Measurements from ENCODE around the gene CCN6.
"Not testable (repeated sequence)": the region's sequence is repeated elsewhere in the genome, so short reads cannot be mapped to it uniquely, and the experiment has no call there.

CCN6 gene

DNA sequence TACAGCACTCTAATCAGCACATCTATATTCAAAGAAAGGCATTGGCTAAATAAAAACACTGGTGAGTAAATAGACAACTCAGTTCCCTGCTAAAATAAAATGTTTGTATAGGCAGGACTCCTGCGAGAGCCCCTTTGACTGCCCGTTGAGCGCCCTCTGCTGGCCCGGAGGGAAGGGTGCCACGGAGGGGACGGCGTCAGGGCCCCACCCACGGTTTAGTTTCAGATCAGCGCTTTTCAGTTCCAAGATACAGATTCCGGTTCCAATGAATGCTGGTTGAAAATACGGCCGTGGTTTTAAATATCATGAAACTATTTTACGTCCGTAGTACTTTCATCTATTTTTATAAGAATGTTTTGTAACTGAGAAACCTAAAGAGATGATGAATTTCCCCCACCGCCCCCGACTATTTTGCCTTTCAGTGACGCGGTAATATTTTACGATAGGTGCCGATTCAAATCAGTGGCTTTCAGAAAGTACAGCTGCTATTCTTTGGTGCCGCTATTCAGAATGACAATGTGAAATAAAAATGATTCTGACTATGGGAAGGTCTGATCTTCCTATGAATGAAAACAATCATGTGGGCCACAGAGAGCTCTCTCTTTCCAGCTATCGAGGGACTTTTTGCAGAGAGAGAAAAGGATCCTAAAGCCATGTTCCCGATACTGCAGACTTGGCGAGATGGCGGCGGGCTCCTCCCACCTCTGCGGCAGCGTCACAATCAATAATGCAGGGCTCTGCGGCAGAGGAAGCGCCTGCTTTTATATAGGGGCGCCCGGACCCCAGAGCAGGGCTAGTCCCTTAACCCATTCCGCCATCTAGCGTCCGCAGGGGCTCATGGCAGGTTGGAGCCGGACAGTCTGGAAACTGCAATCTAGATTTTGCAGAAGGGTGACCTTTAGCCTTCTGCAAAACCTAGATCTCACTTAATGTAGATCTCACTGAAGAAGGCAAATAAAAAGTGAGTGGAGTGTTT is 10.6 kb upstream of the CCN6 start:
- peak; percentile 72 for DNase-seq (ENCODE audit: extremely low read depth, low read depth)
- TF ChIP-seq, protein P1, sequence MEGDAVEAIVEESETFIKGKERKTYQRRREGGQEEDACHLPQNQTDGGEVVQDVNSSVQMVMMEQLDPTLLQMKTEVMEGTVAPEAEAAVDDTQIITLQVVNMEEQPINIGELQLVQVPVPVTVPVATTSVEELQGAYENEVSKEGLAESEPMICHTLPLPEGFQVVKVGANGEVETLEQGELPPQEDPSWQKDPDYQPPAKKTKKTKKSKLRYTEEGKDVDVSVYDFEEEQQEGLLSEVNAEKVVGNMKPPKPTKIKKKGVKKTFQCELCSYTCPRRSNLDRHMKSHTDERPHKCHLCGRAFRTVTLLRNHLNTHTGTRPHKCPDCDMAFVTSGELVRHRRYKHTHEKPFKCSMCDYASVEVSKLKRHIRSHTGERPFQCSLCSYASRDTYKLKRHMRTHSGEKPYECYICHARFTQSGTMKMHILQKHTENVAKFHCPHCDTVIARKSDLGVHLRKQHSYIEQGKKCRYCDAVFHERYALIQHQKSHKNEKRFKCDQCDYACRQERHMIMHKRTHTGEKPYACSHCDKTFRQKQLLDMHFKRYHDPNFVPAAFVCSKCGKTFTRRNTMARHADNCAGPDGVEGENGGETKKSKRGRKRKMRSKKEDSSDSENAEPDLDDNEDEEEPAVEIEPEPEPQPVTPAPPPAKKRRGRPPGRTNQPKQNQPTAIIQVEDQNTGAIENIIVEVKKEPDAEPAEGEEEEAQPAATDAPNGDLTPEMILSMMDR (IDR thresholded peaks at IDR 0.05; ENCODE audit: low read depth, low read length), result peak; percentile 97

DNA sequence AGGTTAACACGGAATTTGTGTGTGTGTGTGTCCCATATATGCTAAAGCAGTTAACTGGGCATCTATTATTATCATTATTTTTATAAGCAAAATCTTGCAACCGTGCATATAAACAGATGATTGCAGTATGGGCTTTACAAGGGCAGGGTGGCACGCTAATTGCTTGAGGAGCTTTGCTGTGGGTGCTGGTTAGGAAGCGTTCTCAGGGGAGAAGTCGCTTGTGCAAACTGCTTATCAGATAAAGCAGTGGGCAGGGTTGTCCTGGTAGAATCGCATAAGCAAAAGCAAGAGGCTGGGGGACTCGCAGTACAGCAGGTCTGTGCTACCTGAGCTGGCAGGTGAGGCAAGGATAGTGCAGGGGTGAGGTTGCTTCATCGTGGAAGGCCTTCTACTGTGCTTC is 9.7 kb upstream of the CCN6 start:
- TF ChIP-seq, protein P1 (IDR thresholded peaks at IDR 0.05; ENCODE audit: low read depth, low read length), result no peak
- no peak for DNase-seq (ENCODE audit: extremely low read depth, low read depth)

DNA sequence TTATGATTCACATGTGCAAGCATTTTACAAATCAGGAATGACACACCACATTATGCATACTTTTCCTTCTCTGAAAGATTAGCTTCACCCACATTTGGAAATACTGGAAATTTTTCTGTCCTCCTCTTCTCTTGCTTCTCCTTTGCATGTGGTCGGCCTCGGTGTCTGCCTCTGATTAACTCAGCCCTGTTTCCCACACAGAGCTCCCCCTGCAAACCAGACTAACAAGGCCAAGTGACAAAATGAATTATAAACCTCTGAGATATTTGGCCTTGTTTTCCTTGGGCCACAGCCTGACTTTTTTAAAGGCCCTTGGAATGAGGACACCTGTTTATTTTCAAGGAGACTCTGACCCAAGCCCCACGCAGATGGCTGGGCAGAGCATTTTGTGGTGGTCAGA is 9.0 kb upstream of the CCN6 start:
- TF ChIP-seq, protein P1 (IDR thresholded peaks at IDR 0.05; ENCODE audit: low read depth, low read length), result no peak
- DNase-seq (ENCODE audit: extremely low read depth, low read depth), result peak; percentile 79

DNA sequence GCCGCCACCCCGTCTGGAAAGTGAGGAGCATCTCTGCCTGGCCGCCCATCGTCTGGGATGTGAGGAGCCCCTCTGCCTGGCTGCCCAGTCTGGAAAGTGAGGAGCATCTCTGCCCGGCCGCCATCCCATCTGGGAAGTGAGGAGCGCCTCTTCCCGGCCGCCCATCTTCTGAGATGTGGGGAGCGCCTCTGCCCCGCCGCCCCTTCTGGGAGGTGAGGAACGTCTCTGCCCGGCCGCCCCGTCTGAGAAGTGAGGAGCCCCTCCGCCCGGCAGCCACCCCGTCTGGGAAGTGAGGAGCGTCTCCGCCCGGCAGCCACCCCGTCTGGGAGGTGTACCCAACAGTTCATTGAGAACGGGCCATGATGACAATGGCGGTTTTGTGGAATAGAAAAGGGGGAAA is 6.4 kb upstream of the CCN6 start:
- not testable (repeated sequence) for DNase-seq (ENCODE audit: extremely low read depth, low read depth)

DNA sequence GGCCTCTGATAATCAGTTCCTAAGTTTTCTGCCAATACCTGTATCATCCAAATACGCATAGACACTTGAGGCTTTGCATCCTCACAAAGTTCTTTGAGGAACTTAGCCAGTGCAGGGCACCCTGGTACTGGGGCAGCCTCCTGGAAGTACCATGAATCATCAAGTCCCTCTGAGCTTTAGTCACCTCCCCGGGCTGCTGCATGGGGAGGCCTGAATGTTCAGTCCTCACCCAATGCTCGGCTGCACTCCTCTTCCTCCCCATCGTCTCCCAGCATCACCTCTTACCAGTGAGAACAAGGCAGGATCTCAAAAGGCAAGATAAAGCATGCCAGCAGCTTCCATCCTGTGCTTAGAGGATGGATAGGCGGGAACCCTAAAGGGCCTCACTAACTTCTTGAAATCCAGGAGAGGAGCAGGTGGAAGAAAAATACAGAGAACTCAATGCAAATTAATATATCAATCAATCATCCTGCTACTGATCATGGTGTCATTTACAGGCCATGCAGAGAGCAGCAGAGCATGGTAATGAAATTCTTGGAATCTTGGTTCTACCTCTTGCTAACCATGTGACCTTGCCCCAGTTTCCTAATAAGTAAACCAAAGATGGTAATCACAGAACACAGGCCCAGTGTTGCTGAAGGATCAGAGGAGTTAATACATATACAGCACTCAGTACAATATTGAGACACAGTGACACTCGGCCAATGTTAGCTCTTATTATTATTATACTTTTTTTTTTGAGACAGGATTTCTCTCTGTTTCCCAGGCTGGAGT is 4.7 kb upstream of the CCN6 start:
- TF ChIP-seq, protein P1 (IDR thresholded peaks at IDR 0.05; ENCODE audit: low read depth, low read length), result no peak
- DNase-seq (ENCODE audit: extremely low read depth, low read depth), result no peak

DNA sequence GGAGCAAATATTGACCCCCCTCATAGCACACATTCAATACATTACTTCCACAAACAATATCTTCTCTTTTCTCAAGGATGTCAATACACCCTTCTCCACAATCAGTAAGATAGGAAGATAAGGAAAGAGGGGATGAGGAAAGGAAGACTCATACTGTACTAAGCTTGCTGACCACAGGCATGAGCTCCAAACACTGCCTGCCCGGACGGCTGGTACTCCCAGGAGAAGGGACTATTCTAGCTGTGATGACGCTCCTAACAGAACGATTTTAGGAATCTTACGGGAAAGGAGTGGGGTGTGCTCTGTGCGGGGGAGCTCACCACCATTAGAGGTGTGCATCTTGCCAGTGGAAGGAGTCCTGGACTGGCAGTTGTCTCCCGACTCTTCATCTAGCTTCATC is 3.9 kb upstream of the CCN6 start:
- DNase-seq (ENCODE audit: extremely low read depth, low read depth), result no peak
- TF ChIP-seq, protein P1 (IDR thresholded peaks at IDR 0.05; ENCODE audit: low read depth, low read length), result no peak

DNA sequence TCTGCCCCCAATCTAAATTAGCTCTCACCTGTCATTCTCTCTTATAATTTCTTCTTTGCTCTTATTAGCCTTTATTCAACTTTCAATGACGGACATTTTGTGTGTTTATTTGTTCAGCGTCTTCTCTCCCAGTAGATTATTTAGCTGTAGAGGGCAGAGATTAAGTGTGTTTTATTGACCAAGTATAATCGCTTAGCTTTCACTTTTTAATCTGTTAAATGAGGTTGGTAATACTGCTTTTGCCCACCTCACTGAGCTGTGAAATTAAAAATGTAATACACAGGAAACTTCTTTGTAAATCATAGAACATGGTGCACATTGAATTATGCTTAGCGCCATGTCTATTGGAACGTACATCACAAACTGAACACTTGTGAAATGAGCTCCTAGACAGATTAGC is 3.5 kb upstream of the CCN6 start:
- TF ChIP-seq, protein P1 (IDR thresholded peaks at IDR 0.05; ENCODE audit: low read depth, low read length), result no peak
- DNase-seq (ENCODE audit: extremely low read depth, low read depth), result no peak

DNA sequence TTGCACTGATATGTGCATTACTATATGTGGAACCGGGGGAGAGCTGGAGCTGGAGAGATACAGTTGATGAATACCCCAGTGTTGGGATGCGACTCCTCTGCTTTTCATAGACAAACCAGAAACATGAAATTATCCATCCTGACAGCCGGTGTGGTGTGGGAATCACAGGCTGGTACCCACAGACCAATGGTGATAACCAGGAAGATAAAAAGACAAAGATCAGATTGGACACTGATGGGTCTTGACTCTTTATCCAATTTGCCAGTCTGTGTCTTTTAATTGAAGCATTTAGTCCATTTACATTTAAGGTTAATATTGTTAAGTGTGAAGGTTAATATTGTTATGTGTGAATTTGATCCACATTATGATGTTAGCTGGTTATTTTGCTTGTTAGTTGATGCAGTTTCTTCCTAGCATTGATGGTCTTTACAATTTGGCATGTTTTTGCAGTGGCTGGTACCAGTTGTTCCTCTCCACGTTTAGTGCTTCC is 2.6 kb upstream of the CCN6 start:
- not testable (repeated sequence) for DNase-seq (ENCODE audit: extremely low read depth, low read depth)
